ENCODE measurements around the gene MAST4.

The MAST4 gene

DNA sequence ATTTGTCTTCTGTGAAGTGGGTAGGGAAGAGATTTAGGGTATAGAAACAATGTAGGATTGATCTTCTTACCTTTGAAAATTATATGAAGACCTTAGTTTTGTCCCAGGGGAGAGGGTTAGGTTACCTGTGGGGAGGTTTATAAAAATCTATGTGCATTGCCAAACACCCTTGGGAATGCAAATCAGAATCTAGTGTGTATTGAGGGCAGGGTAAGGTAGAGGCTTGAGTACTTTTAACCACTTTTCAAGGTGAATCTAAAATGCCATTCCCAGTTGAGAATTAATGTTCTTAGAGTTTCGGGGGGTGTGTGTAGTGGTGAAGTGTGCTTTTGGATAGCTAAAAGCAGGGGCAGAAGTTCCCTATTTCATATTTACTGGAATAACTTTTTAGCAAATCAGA is 312.0 kb downstream of the MAST4 start:
- no peak for DNase-seq (ENCODE audit: low read depth)
- TF ChIP-seq, protein P1, sequence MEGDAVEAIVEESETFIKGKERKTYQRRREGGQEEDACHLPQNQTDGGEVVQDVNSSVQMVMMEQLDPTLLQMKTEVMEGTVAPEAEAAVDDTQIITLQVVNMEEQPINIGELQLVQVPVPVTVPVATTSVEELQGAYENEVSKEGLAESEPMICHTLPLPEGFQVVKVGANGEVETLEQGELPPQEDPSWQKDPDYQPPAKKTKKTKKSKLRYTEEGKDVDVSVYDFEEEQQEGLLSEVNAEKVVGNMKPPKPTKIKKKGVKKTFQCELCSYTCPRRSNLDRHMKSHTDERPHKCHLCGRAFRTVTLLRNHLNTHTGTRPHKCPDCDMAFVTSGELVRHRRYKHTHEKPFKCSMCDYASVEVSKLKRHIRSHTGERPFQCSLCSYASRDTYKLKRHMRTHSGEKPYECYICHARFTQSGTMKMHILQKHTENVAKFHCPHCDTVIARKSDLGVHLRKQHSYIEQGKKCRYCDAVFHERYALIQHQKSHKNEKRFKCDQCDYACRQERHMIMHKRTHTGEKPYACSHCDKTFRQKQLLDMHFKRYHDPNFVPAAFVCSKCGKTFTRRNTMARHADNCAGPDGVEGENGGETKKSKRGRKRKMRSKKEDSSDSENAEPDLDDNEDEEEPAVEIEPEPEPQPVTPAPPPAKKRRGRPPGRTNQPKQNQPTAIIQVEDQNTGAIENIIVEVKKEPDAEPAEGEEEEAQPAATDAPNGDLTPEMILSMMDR (IDR thresholded peaks at IDR 0.05; ENCODE audit: insufficient read depth, low read depth, low read length, missing control alignments) = no peak
- H3K4me3 ChIP-seq (ENCODE audit: low read depth, low read length) = no peak overlapping the region

DNA sequence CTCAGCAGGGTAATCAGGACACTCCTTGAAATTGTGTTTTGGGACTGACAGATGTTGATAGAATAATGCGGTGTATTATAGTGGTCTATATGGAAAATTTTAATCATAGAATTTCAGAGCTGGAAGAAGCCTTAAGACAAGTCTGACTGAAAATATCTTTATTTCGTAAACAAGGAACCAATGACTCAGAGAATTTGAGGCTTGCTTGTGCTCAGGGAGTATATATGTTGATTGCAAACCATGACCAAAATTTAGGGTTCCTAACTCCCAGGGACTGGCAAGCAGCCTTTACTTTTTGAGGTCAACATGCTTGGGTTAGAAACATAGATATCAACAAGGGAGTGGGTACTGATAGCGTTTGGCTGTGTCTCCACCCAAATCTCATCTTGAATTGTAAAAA is 313.2 kb downstream of the MAST4 start:
- DNase-seq (ENCODE audit: low read depth) = no peak
- TF ChIP-seq, protein P1 (IDR thresholded peaks at IDR 0.05; ENCODE audit: insufficient read depth, low read depth, low read length, missing control alignments) = no peak
- H3K4me3 ChIP-seq (ENCODE audit: low read depth, low read length) = no peak overlapping the region

DNA sequence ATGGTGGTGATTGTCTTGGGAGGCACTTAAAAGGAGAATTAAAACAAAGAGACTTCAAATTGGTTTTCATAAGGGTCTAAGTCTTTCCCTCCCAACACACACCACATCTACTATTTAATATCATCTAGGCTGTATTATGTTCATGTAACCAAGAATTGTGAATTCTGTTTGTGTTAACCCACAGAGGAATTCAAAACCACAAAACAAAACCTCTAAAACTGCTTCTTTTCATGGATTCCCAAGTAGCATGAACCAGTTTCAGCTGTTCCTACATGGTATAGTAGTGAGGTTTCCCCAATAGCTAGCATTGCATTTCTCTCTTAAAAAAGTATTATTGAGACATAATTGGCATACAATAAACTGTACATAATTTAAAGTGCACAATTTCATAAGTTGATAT is 316.6 kb downstream of the MAST4 start:
- TF ChIP-seq, protein P1 (IDR thresholded peaks at IDR 0.05; ENCODE audit: insufficient read depth, low read depth, low read length, missing control alignments) = no peak
- DNase-seq (ENCODE audit: low read depth) = no peak
- no peak overlapping the region for H3K4me3 ChIP-seq (ENCODE audit: low read depth, low read length)

DNA sequence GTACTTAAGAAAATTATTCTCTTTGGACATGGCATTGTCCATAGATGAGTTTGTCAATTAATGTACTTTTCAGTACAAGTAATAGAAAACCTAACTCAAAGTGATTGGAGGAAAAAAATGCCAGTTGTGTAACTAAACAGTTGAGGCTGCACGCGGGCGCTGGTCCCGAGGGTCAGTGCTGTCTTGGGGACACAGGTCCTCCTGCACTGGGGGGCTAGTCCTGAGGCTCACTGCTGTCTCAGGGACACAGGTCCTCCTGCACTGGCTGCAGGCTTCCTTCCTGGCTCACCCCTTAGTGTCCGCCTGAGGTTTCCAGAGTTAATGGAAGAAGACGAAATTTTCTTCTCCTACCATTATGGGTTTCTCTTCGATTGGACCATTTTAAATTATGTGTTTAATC is 319.3 kb downstream of the MAST4 start:
- H3K4me3 ChIP-seq (ENCODE audit: low read depth, low read length) = no peak overlapping the region
- no peak for DNase-seq (ENCODE audit: low read depth)
- TF ChIP-seq, protein P1 (IDR thresholded peaks at IDR 0.05; ENCODE audit: insufficient read depth, low read depth, low read length, missing control alignments) = no peak

DNA sequence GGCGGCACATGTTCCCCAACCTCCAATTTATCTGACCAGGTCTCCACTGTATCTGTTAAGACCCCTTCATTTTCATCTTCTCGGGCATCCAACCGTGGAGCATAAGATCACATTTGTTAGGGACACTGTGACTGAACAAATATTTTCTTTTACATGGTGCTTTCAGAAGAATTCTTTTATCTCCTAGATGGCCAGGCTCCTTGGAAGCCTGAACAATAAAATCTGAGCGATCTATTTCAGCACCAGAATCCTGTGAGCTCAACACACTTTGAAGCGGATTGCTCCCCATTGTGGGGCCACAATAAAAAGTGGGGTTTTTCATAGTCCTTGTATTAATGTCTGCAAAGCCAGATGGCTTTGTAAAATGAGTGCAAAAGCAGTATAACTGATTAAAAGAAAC is 326.7 kb downstream of the MAST4 start:
- H3K4me3 ChIP-seq (ENCODE audit: low read depth, low read length) = no peak overlapping the region
- no peak for DNase-seq (ENCODE audit: low read depth)
- TF ChIP-seq, protein P1 (IDR thresholded peaks at IDR 0.05; ENCODE audit: insufficient read depth, low read depth, low read length, missing control alignments) = no peak

DNA sequence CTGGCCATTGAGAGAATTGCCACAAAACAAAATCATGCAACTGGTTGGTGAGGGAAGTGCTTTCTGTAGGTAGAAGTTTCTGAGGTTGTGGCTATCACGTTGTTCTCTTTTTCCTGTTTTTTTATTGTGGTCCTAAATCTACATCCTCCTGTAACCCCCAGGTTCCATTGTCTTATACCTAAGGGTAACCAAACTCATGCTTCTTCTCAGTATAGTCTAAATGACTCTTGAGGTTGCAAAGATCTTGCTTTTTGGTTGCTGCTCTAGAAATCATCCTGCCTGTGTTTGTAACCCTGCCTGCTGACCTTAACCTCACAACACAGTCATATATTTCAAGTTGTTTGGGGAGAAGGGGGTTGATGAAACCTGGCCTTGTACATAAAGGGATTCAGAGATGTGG is 327.3 kb downstream of the MAST4 start:
- no peak for DNase-seq (ENCODE audit: low read depth)
- H3K4me3 ChIP-seq (ENCODE audit: low read depth, low read length) = no peak overlapping the region
- TF ChIP-seq, protein P1 (IDR thresholded peaks at IDR 0.05; ENCODE audit: insufficient read depth, low read depth, low read length, missing control alignments) = no peak

DNA sequence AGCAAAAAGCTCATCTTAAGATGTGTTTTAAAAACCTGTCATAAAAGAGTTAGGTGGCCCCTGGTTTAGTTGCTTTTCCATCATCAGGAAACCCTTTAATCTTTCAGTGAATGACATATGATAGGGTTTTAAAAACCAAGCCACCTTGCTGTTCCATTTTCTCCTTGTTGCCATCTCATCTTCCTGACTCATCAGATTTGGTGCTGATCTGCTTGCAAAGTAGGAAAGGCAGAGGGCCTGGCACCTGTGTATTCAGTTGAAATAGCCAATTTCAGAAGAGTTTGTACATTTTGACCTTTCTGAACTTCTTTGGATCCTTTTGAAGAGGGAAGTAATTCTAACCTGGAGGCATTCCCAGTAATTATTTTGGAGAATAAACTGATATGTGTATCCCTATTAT is 327.7 kb downstream of the MAST4 start:
- TF ChIP-seq, protein P1 (IDR thresholded peaks at IDR 0.05; ENCODE audit: insufficient read depth, low read depth, low read length, missing control alignments) = no peak
- DNase-seq (ENCODE audit: low read depth) = no peak
- no peak overlapping the region for H3K4me3 ChIP-seq (ENCODE audit: low read depth, low read length)

All from GM12865 (cell line).